H9 (cell line): Measurements from ENCODE around the gene RAP1GDS1. TPM values are rescaled to one million over a fixed set of nuclear protein-coding genes. Genes with fewer than 3 reads are reported as not detected.

Experiments
- DNase-seq: peaks from one replicate; pipeline ENCODE4 v3.0.0-alpha.2; 2017
- H2AFZ ChIP-seq: one replicate; pipeline ENCODE4 v1.6.1; 2013; ENCODE audit warnings: mild to moderate bottlenecking, low read length, control low read depth, moderate library complexity
- H2AK5ac ChIP-seq: 2 replicates; pipeline ENCODE4 v1.6.1; 2013; ENCODE audit warnings: low read length, control low read depth, mixed read lengths; ENCODE audit not compliant: insufficient read length
- H2BK120ac ChIP-seq: one replicate; pipeline ENCODE4 v1.6.1; 2013; ENCODE audit warnings: low read depth, mild to moderate bottlenecking, low read length, control low read depth, inconsistent platforms; ENCODE audit not compliant: poor library complexity, severe bottlenecking
- H2BK12ac ChIP-seq: 2 replicates; pipeline ENCODE4 v1.6.1; 2013; ENCODE audit warnings: low read length, control low read depth, mixed read lengths, low read depth; ENCODE audit not compliant: insufficient read length
- H2BK15ac ChIP-seq: 2 replicates; pipeline ENCODE4 v1.6.1; 2013; ENCODE audit warnings: low read depth, low read length, control low read depth
- H2BK20ac ChIP-seq: one replicate; pipeline ENCODE4 v1.6.1; 2013; ENCODE audit warnings: low read depth, mild to moderate bottlenecking, low read length, control low read depth, inconsistent platforms; ENCODE audit not compliant: poor library complexity, severe bottlenecking
- H2BK5ac ChIP-seq: 2 replicates; pipeline ENCODE4 v1.6.1; 2013; ENCODE audit warnings: low read length, control low read depth, mixed read lengths; ENCODE audit not compliant: insufficient read length
- H3K14ac ChIP-seq: 2 replicates; pipeline ENCODE4 v1.6.1; 2013; ENCODE audit warnings: low read length, control low read depth; ENCODE audit not compliant: insufficient read depth
- H3K18ac ChIP-seq: 2 replicates; pipeline ENCODE4 v1.6.1; 2013; ENCODE audit warnings: low read depth, mild to moderate bottlenecking, mixed read lengths, low read length, control low read depth; ENCODE audit not compliant: insufficient read length
- H3K23ac ChIP-seq: 2 replicates; pipeline ENCODE4 v1.6.1; 2013; ENCODE audit warnings: low read length, control low read depth, mixed read lengths, low read depth; ENCODE audit not compliant: insufficient read length
- H3K23me2 ChIP-seq: 2 replicates; pipeline ENCODE4 v1.6.1; 2013; ENCODE audit warnings: low read depth, mild to moderate bottlenecking, mixed read lengths, low read length, control low read depth; ENCODE audit not compliant: insufficient read length, poor library complexity, severe bottlenecking
- H3K27ac ChIP-seq: 2 replicates; pipeline ENCODE4 v1.5.1; 2013; ENCODE audit warnings: low read length, control low read depth, mixed read lengths, low read depth; ENCODE audit not compliant: insufficient read length
- H3K27me3 ChIP-seq: 2 replicates; pipeline ENCODE4 v1.6.1; 2013; ENCODE audit warnings: low read length, control low read depth, inconsistent platforms; ENCODE audit not compliant: insufficient read depth
- H3K4ac ChIP-seq: 2 replicates; pipeline ENCODE4 v1.6.1; 2013; ENCODE audit warnings: low read depth, mild to moderate bottlenecking, control low read depth, inconsistent platforms, low read length, moderate library complexity
- H3K4me1 ChIP-seq: 2 replicates; pipeline ENCODE4 v1.6.1; 2013; ENCODE audit warnings: low read length, control low read depth, inconsistent platforms; ENCODE audit not compliant: insufficient read depth
- H3K4me2 ChIP-seq: 2 replicates; pipeline ENCODE4 v1.6.1; 2013; ENCODE audit warnings: low read length, control low read depth, mixed read lengths; ENCODE audit not compliant: insufficient read length, insufficient read depth
- H3K56ac ChIP-seq: 2 replicates; pipeline ENCODE4 v1.6.1; 2013; ENCODE audit warnings: low read depth, mild to moderate bottlenecking, mixed read lengths, low read length, control low read depth; ENCODE audit not compliant: insufficient read length
- H3K79me1 ChIP-seq: 2 replicates; pipeline ENCODE4 v1.6.1; 2013; ENCODE audit warnings: low read depth, mild to moderate bottlenecking, moderate library complexity, low read length, control low read depth, inconsistent platforms; ENCODE audit not compliant: insufficient read depth, poor library complexity, severe bottlenecking
- H3K79me2 ChIP-seq: 2 replicates; pipeline ENCODE4 v1.6.1; 2013; ENCODE audit warnings: low read length, control low read depth, inconsistent platforms; ENCODE audit not compliant: insufficient read depth
- H3K9ac ChIP-seq: 2 replicates; pipeline ENCODE4 v1.6.1; 2013; ENCODE audit warnings: low read length, control low read depth, mixed read lengths; ENCODE audit not compliant: insufficient read length; ENCODE audit errors: extremely low read depth
- H3K9me3 ChIP-seq: one replicate; pipeline ENCODE4 v1.6.1; 2013; ENCODE audit warnings: low read depth, low read length, inconsistent platforms; ENCODE audit not compliant: control insufficient read depth
- H3T11ph ChIP-seq: one replicate; pipeline ENCODE4 v1.6.1; 2013; ENCODE audit warnings: mild to moderate bottlenecking, low read length, control low read depth, inconsistent platforms
- H4K20me1 ChIP-seq: one replicate; pipeline ENCODE4 v1.6.1; 2013; ENCODE audit not compliant: control insufficient read depth, insufficient read length, insufficient read depth
- H4K5ac ChIP-seq: 2 replicates; pipeline ENCODE4 v1.6.1; 2013; ENCODE audit warnings: low read depth, mild to moderate bottlenecking, mixed read lengths, low read length, control low read depth; ENCODE audit not compliant: insufficient read length
- H4K8ac ChIP-seq: replicated peaks from 2 replicates; pipeline ENCODE4 v1.6.1; 2013; ENCODE audit warnings: low read length, control low read depth, mixed read lengths, low read depth; ENCODE audit not compliant: insufficient read length
- H4K91ac ChIP-seq: 2 replicates; pipeline ENCODE4 v1.6.1; 2013; ENCODE audit warnings: low read depth, mild to moderate bottlenecking, moderate library complexity, mixed read lengths, low read length, control low read depth; ENCODE audit not compliant: insufficient read length
- H3K27ac Mint-ChIP-seq, 3 experiments: 2 replicates in 2 of 3; 3 replicates in 1 of 3; pipeline ENCODE4 v1.8.0; 2020 to 2021; ENCODE audit warnings: mixed read lengths in 3 of 3, mild to moderate bottlenecking in 1 of 3, moderate library complexity in 1 of 3
- H3K27me3 Mint-ChIP-seq: 2 replicates; pipeline ENCODE4 v1.8.0; 2021; ENCODE audit warnings: low read depth, mild to moderate bottlenecking, moderate library complexity, mixed read lengths
- H3K36me3 Mint-ChIP-seq, 3 experiments: 2 replicates in 2 of 3; 3 replicates in 1 of 3; pipeline ENCODE4 v1.8.0; 2020 to 2021; ENCODE audit warnings: low read depth in 3 of 3, mixed read lengths in 3 of 3; ENCODE audit not compliant: insufficient read depth in 1 of 3
- H3K4me1 Mint-ChIP-seq, 2 experiments: 2 replicates each; pipeline ENCODE4 v1.8.0; 2020; ENCODE audit warnings: mixed read lengths in 2 of 2
- H3K4me3 Mint-ChIP-seq, 2 experiments: 2 replicates in 1 of 2; 3 replicates in 1 of 2; pipeline ENCODE4 v1.8.0; 2020 to 2021; ENCODE audit warnings: mild to moderate bottlenecking in 2 of 2, mixed read lengths in 2 of 2, moderate library complexity in 1 of 2
- H3K9me3 Mint-ChIP-seq, 2 experiments: 2 replicates in 1 of 2; 3 replicates in 1 of 2; pipeline ENCODE4 v1.8.0; 2020; ENCODE audit warnings: mild to moderate bottlenecking in 2 of 2, mixed read lengths in 2 of 2, moderate library complexity in 1 of 2
- CTCF ChIP-seq: fragments of 200-600 bp; sonication (generic); conservative IDR thresholded peaks from 3 replicates; pipeline ENCODE4 v1.8.0; 2021; ENCODE audit warnings: antibody characterized with exemption, mild to moderate bottlenecking
- WGBS: extraction: QIAGEN DNeasy Blood & Tissue Kit; methylation state at CpG from one replicate; pipeline ENCODE4 v1.1.7; 2013; ENCODE audit warnings: missing lambda C conversion rate, low lambda C conversion rate, mixed read lengths; ENCODE audit not compliant: insufficient read length; ENCODE audit errors: extremely low coverage; 5-methylcytosine and 5-hydroxymethylcytosine counted together
- total RNA-seq: library from RNA; stranded (reverse); gene quantifications from 2 replicates; pipeline ENCODE4 v1.2.1, GENCODE V29; 2021

RAP1GDS1 gene
- total RNA-seq, 1 experiment from 2014 or later = 25.2 TPM

- H4K8ac ChIP-seq = no peak overlapping the region
- WGBS = no CpG with 5 or more reads among the region's 2 CpGs
- no peak overlapping the region for H3K9ac ChIP-seq
- no peak overlapping the region for H3K27ac ChIP-seq
- no peak overlapping the region for H2BK15ac ChIP-seq
- Mint-ChIP-seq H3K9me3 (no peaks in the 10 kb centered on the region), H3K36me3 (peaks cover 0 to 6% (median 0%) of the 10 kb centered on the region in 3 experiments; a peak in 3 of 7 replicates), H3K27ac (no peak overlapping the region; a peak in 1 of 7 replicates), H3K27me3 (no peaks in the 10 kb centered on the region), H3K4me1 (peaks cover 22 to 23% of the 10 kb centered on the region in 2 experiments), H3K4me3 (no peak overlapping the region)
- H3K18ac ChIP-seq = no peak overlapping the region
- no peak for DNase-seq
- no peak overlapping the region for H3K4ac ChIP-seq
- H3T11ph ChIP-seq = no peak overlapping the region
- no peaks in the 10 kb centered on the region for H3K27me3 ChIP-seq
- H2BK5ac ChIP-seq = no peak overlapping the region
- H3K14ac ChIP-seq = no peak overlapping the region
- H3K4me2 ChIP-seq = no peak overlapping the region
- H3K23me2 ChIP-seq = no peaks in the 10 kb centered on the region
- H2BK20ac ChIP-seq = no peak overlapping the region
- H3K79me2 ChIP-seq = no peaks in the 10 kb centered on the region
- no peak overlapping the region for H2BK120ac ChIP-seq
- no peak overlapping the region for H3K23ac ChIP-seq
- no peaks in the 10 kb centered on the region for H4K20me1 ChIP-seq
- peaks cover 2% of the 10 kb centered on the region; the same call in 1 of the 2 replicates for H3K4me1 ChIP-seq
- H4K91ac ChIP-seq = no peak overlapping the region
- H2BK12ac ChIP-seq = no peak overlapping the region
- no peak overlapping the region for H3K56ac ChIP-seq
- no peak overlapping the region for H4K5ac ChIP-seq
- H3K9me3 ChIP-seq = no peaks in the 10 kb centered on the region
- no peak for TF ChIP-seq CTCF
- no peak overlapping the region for H2AK5ac ChIP-seq
- H2AFZ ChIP-seq = no peak overlapping the region
- no peaks in the 10 kb centered on the region for H3K79me1 ChIP-seq
These were observed 80.1 kb downstream of the RAP1GDS1 start for GRCh38 chr4:98341309-98341708.
